HT-29 (cell line): ENCODE data around the gene CFAP410. TPM values are rescaled to one million over a fixed set of nuclear protein-coding genes. Genes with fewer than 3 reads are reported as not detected.
A peak's percentile ranks its signal among the peaks of the same experiment; 100 is the strongest.

Experiments used
- DNase-seq: peaks from one replicate; pipeline ENCODE4 v3.0.0-alpha.2; 2015; ENCODE audit warnings: low spot score
- total RNA-seq: library from RNA; depleted of rRNA; stranded (reverse); fragments of >200 nt; shearing (Covaris generic); gene quantifications from 2 replicates; pipeline ENCODE4 v1.2.3, GENCODE V29; 2014

CFAP410 gene
- total RNA-seq, 1 experiment from 2014 or later, result 21.7 TPM

GRCh38 chr21:44300262-44300959 lies 38.8 kb downstream of the CFAP410 start:
- peak; percentile 47 for DNase-seq

- peak; percentile 25 for DNase-seq
Observed at GRCh38 chr21:44299458-44300261, 39.5 kb downstream of the CFAP410 start, which contains the start of gene PFKL. TSS of gene PFKL (plus strand) at chr21:44300053. CDS start at chr21:44300106, 53 bp downstream.

GRCh38 chr21:44299085-44299457 lies 40.1 kb downstream of the CFAP410 start:
- DNase-seq, result no peak

GRCh38 chr21:44298301-44298700 lies 40.9 kb downstream of the CFAP410 start:
- no peak for DNase-seq

- peak; percentile 79 for DNase-seq
Observed at GRCh38 chr21:44297525-44298290, 41.5 kb downstream of the CFAP410 start.

- DNase-seq, result no peak
Observed at GRCh38 chr21:44296916-44297315, 42.3 kb downstream of the CFAP410 start.

GRCh38 chr21:44296103-44296519 lies 43.1 kb downstream of the CFAP410 start:
- DNase-seq, result no peak

- no peak for DNase-seq
Observed at GRCh38 chr21:44295646-44296045, 43.5 kb downstream of the CFAP410 start.

GRCh38 chr21:44295163-44295573 lies 44.0 kb downstream of the CFAP410 start:
- no peak for DNase-seq

- no peak for DNase-seq
Observed at GRCh38 chr21:44294391-44295162, 44.6 kb downstream of the CFAP410 start.

- DNase-seq, result no peak
Observed at GRCh38 chr21:44293551-44294231, 45.5 kb downstream of the CFAP410 start.

GRCh38 chr21:44292812-44293195 lies 46.4 kb downstream of the CFAP410 start:
- no peak for DNase-seq

- DNase-seq, result no peak
Observed at GRCh38 chr21:44291936-44292811, 47.0 kb downstream of the CFAP410 start.

GRCh38 chr21:44291078-44291935 lies 47.9 kb downstream of the CFAP410 start:
- DNase-seq, result no peak

GRCh38 chr21:44290327-44291077 lies 48.7 kb downstream of the CFAP410 start:
- no peak for DNase-seq

GRCh38 chr21:44289381-44290010 lies 49.7 kb downstream of the CFAP410 start:
- no peak for DNase-seq
